GM19324 (cell line): ENCODE measurements around the gene DUSP22.
"Not testable (repeated sequence)": the region's sequence is repeated elsewhere in the genome, so short reads cannot be mapped to it uniquely, and the experiment has no call there.

Experiments used
- ATAC-seq: cut with Tn5 transposase; IDR thresholded peaks from one replicate; pipeline ENCODE4 v1.9.1; 2021; ENCODE audit warnings: mild to moderate bottlenecking, moderate library complexity; ENCODE audit not compliant: unreplicated experiment, low FRiP score

The DUSP22 gene

DNA sequence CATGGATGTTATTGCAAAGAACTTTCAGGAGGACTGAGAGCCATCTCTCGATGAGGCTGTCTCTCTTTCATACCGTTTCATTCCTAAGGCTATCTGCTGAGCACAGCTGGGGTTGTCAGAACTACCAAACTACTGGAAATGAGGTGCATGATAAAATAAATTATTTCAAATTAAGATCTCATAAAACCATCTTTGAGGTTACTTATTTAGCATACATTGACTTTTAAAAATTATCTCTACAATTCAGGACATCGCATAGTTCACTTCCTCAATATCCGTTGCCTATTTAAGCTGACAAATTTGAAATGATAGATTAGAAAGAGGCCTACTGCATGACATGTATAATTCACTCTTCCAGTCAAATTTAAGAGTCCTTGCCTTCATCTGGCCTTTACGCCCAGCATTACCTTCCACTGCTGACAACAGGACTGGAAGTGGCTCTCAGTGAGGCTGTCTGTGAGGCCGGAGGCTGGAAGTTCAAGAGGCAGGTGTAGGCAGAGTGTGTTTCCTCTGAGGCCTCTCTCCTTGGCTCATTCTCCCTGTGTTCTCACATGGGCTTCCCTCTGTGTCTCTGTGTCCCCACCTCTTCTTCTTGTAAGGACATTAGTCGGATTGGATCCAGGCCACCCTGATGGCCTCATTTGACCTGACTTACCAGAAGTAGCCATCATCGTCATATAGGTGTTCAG is 12.8 kb upstream of the DUSP22 start:
- ATAC-seq = no peak

DNA sequence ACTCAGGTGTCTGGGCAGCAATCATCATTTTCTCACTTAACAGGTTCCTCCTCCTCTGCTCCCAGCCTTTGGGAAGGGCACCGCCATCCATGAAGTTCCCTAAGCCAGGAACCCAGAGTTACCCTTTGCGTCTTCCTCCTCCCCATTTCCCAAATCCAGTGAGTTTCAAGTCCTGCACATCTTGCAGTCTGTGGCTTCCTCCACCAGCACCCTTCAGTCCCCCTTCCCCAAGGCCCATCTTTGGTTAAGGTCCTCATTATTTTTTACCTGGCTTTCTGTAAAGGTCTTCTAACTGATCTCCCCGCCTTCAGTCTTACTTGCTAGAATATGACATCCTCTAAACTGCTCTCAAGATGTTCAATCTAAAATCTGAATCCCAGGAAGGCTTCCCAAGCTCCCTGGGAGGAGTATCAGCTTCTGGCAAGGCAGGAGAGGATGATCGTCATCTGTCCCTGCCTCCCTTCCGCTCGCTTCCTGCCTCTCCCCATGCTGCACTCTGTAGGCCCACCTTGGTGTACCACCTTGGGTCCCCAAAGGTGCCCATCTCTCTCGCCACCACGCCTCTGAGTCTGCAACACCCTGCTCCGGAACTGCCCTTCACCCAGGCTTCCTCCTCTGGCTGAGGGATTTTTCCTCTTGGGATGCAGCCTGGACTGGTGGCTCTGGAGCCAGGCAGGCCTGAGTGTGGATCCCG is 11.4 kb upstream of the DUSP22 start:
- ATAC-seq = no peak

DNA sequence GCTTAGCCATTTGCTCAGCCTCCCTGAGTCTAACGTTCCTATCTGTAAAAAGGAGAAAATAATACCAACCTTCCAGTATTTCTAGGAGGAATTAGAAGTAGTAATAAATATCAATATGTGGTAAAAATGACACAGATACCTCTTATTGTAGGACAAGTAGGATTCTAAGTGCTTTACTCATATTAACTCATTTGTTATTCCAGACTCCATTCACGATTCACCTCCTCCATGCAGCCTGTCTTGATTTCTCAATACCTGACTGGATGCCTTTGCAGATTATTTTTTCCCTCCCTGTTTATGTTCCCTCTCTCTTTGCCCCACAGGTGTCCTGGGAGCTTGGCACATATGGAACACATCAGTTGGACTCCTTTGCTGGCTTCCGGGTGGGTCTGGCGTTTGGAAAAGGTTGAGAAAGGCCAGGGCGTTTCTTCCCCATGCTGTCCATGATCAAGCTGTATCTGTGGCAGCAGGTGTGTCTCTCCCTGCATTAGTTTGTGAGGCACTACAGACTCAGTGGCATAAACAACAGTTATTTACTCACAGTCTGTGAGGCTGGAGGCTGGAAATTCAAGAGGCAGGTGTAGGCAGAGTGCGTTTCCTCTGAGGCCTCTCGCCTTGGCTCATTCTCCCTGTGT is 10.7 kb upstream of the DUSP22 start:
- ATAC-seq = no peak

DNA sequence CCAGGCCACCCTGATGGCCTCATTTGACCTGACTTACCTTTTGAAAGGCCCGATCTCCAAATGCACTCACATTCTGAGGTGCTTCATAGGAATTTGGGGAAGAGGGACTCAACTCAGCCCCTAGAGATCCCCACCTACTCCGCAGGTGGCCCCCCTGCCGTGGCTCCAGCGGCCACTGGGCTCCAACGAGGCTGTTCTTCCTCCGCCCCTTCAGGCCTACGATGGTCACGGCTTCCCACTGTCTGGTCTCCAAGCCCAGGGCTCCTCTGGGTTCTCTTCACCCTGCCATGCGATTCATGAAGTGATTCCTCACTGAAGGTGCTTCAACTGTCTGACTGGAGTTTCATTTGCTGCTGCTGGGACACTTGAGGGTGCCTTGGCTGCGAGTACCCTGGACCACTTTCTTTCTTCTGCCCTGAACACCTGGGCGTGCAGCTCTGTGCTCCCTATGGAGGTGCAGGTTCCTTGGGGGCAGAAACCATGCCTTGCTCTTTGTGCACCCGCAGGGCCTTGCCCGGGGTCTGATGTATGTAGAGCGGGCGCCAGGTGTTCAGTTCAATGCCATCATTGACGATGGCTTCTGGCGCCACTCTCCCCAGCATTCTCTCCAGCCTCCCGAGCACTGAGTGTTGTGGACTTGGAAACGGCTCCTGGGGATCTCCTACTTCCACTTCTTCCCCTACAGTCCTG is 10.0 kb upstream of the DUSP22 start:
- no peak for ATAC-seq

DNA sequence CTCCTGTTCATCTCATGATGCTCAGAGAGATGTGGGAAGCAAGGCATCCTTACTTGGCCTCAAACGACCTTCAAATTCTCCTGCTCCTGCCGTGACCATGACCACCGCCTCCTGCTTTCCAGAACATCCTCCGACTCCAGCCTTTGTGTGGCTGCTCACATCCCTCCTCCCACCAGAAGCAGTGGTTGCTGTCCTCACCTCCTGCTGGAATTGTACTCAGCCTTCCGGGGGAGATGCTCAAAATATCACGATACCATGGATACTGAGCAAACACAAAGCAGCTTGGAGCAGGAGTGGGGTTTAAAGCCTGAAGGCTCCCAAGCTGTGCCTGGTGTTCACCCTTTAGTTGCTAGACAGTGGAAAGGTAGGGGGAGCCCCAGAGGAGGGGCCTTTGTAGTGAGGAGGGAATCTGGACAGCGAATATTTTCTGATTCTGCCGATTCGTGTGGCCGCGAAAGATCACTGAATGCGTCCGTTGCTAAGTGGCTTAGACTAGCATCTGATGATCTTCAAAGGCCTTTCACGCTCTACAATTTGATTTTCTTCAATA is 9.3 kb upstream of the DUSP22 start:
- no peak for ATAC-seq

DNA sequence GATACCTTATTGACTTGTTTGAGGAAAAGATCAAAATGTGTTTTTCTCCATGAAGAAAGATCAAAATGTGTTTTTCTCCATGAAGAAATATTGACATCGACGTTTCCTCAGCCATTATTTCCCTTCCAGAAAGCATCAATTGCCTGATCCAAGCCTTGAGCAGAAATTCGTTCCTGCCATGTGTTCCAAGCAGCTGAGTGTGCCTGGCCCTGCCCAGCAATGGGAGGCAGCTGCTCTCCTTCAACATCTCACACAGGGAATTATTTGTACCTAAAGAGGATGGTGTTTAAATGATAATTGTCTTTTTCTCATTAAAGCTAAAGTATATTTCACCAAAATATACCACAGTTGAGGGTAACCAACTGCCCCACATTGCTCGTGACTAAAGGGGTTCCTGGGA is 7.8 kb upstream of the DUSP22 start:
- no peak for ATAC-seq

DNA sequence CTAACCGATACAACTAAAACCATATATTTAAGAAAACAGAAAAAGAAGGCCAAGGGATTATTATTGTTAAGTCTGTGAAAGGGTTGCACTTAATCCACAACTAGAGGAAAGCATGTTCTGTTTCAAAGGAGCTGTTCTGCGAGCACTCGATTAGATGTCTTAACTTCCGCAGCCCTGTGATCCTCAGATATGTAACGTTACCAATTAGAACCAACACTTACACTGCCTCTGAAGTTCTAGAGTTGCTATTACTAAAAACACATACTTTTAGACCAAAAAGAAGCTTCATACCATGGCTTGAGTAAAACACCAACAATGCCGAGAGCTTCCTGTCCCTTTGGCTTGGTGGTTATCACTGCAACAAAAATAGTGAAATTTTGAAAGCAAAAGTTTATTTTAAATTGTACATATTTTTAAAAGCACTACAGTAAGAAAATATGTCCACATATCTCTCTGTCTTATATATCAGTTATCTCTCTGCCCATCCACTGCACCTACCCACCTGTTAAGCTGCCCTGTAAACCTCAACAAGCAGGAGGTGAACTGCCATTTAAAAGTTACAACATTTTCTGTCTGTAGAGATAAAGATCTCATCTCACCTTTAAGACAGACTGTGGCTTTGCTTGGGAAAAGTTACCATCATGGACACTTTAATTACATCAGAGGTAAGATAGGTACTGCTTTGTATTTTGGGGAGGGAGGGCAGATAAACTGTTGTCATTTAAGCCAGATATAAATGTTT is 7.1 kb upstream of the DUSP22 start:
- no peak for ATAC-seq

DNA sequence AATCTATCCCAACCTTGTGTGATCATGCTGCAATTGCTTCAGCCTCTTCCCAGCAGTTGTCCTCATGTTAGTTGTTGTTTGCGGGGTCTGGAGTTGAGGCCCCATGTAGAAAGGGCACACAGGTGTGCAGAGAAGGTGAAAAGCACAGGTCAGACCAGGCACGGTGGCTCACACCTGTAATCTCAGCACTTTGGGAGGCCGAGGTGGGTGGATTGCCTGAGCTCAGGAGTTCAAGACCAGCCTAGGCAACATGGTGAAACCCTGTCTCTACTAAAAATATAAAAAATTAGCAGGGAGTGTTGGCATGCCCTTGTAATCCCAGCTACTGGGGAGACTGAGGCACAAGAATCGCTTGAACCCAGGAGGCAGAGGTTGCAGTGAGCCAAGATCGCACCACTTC is 6.4 kb upstream of the DUSP22 start:
- not testable (repeated sequence) for ATAC-seq

DNA sequence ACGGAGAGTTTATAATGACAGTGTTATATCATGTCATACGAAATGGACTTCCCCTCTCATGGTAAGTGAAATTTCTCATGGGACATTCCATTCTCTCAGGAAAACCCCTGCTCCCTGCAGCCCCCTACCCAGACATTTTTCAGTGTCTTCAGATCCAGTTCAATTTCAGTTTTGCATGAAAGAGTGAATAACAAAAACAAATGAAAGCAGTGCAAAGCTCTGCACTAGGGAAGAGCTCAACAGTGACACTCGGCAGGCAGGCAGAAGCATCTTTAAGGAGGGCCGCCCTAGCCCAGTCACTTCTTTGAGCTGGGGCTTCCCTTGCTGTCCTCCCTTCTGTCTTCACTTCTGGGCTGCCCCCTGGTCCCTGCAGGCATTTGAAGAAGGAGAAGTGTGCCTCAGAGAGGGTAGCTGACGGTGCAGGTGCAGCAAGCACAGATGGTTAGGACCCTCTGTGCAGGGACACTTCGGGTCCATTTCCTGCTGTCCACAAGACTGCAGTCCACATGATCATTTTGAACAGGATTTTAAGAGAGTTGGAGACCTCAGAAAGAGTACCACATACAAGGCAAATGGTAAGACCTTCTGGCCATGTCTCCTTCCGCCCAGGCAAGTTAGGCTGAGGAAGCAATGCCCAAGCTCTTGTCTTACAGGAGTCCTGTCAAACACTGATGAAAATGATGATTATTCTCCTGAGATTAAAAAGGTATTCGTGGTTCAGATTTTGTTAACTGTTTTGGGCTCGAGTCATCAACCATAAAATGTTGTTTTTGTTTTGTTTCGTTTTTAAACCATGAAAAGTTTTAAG is 5.4 kb upstream of the DUSP22 start:
- ATAC-seq = no peak

DNA sequence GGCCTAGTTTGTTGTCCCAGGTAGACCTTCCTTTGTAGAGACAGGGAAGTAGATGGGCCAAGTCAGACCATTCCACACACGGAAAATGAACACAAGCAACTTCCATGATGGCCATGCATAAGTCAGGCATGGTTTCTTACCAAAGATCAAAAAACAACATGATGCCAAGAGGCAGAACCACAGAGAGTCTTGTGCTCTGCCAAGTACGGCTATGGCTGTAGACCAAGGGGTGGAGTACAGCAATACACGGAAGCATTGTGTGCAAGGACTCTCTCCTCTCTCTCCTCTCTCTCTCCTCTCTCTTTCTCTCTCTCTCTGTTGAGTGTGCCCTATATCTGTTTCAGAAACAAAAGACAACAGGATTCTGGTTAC is 4.8 kb upstream of the DUSP22 start:
- no peak for ATAC-seq

DNA sequence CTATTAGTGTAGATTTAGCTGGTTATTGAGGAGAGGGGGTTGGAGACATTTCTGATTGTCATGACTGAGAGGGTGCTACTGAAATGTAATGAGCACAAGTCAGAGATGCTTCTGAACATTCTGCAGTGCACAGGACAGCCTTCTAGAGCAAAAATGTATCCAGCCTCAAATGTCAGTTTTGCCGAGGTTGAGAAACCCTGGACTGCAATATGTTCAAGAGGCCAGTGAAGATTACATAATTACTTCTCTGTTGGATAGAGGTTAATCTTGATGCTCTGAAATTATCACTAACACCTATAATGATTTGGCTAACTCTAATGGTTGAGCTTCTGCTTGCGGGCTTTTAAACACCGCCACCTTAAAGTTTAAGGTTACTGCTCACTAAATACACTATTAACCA is 3.4 kb upstream of the DUSP22 start:
- no peak for ATAC-seq

DNA sequence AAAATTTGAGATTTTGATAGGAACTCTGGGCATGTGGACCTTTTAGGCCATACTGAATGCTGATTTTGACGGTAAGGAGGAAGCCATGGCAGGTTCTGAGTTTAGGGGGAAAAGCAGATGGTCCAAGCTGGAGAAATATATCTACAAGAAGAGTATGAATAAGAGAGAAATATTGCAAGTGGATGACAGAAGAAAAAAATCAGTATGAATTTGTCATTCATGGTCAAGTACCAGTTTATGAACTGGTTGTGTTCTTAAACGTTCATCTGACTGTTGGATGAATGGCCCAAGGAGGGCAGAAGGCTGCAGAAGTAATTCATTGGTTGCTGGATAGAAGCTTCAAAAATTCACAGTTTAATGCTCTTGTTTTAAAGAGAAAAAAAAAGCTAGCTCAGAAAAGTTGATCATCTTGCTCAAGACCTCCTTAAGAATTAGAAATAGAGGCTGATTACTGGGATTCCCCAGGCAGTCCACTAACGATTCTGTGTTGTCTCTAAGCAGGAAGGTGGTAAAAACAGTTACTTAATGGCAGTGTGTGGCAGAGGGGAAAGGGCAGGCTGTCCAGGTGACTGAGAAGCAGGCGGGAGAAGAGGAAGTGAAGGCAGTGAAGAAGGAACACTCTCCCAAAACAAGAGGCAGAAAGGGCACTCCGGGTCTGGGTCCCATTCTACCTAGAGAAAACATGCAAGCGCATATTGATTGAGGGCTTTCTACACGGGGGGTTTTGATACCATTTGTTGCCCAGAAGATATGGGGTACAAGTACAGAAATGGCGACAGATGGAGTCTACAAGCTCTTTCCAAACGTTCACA is 2.0 kb upstream of the DUSP22 start:
- no peak for ATAC-seq

DNA sequence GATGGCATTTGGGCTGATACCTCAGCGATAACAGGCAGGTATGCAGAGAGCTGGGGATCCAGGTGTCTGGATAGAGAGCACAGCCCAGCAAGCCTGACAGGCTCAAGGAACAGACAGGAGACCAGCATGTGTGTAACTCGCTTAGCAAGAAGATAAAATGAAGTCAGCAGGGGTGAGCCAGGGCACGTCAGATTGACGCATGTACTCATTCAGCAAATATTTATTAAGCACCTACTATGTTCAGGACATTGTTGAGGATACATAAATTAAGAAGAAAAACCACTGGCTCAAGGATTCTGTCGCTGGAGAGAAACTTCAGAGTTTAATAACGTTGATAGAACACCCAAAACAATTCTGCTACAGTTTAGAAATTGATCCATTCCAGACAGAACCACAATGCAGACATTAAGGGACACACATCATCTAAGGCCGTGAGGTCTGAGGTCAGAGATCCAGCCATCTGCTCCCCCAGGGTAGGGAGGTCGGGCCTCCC is 1.0 kb upstream of the DUSP22 start:
- no peak for ATAC-seq

DNA sequence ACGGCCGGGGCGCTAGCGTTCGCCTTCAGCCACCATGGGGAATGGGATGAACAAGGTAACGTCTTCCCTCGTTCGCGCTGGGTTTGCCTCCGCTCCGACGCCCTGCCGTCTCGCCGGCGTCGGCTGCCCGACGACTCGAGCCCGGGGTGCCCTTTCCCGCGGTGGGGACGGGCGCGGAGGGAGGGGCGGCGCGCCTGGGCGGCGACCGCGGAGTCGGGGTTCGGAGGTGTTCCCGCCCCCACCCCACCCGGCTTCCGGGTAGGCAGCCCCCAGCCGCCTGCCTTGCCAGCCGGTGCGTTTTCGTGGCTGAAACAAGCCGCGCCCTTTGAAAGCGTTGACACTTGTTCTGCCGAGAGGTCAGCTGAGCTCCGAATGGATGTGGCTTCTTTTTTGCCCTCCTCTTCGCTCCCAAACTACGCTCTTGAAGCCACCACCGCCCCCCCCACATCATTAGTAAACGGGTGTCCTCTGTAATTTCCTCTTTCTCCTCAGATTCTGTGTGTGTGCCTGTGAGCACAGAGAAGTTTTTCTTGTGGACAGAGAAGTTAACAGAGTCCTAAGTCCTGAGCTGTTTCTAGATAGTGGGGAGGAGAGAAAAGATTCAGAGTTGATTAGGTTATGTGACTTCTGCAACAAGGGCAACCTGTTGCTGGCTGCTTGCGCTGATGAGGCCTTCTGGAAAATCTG is 362 bp downstream of the DUSP22 start:
- peak; percentile 44 for ATAC-seq

DNA sequence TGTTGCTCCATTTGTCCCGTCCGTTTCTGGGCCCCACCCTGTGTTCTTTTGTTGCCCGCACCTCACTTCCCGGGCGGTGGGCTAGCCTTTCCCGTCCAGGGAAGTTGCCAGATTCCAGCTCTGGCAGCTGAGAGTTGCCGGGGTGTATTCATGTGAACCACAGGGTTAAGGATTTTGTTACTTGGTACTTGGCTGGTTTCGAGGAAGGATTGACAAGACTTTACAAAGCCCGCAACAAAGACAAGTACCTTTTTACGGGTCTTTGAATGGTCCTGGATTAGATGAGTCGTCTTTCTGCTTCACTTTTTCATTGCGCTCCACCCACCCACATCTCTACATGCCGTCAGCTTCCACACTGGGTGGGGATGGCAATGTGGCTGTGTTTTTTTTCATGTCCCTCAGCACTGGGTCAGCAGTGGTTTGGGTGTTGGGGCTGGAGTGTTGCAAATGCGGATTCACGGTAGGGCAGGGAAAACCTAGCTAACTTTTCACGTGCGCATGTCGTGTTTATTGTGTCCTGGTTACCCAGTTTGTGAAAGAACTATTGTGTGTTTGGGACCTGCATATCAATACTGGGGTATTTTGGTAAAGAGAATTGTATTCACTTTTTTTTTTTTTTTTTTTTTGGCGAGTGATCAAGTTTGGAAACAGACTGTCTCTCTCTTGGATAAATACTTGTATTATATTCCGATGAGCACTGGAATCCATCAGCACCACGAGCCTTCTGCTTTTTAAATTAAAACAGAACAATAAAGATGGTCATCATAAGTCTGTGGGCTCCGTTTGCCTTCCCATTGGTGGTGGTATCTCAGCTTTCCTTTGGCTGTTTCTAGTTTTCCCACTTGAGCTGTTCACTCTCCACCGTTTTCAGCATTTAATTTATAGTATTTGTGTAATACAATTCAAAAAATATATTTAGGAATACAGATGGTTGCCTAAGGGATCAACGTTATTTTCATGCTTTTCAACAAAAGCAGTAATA is 1.2 kb downstream of the DUSP22 start:
- ATAC-seq = no peak

DNA sequence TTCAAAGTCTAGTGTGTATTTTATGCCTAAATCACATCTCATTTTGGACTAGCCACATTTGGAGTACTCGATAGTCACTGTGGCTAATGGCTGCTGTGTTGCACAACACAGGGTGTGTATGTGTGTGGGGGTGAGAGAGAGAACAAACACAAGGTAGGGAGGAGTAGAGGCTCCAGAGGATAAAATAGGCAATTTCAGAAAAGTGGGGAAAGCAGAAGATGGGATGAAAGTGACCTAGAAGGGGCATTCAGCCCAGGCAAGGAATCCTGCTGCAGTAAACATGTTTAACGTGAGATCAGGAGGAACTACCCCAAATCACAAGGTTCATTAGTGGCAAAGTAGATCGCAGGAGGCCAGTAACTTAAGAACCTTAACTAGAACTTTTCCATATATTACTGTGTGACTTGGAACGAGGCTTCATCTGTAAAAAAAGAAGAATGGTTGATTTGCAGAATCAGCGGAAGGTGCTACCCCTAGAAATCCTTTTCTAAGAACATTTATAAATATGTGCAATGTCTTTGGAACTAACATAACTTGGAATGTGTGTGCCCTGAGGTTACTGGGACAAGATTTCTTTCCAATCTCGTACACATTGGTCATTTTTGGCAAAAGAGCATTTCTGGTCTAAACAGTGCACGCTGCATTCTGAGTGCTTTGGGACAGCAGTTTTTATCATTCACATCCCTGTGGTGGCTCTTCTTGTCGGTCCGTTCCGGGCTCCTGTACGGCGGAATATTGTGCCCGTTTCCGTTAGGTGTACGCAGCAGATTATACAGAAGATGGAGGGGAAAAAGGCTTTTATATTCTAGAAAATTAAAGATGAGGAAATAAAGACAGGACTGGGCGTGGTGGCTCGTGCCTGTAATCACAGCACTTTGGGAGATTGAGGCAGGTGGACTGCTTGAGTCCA is 2.6 kb downstream of the DUSP22 start:
- no peak for ATAC-seq
